ENCODE data around the gene NHLH2. TPM values are rescaled to one million over a fixed set of nuclear protein-coding genes. Genes with fewer than 3 reads are reported as not detected.

The NHLH2 gene
- total and polyA plus RNA-seq, 2 experiments from 2014 or later = 0.02 TPM; not detected in 1

DNA sequence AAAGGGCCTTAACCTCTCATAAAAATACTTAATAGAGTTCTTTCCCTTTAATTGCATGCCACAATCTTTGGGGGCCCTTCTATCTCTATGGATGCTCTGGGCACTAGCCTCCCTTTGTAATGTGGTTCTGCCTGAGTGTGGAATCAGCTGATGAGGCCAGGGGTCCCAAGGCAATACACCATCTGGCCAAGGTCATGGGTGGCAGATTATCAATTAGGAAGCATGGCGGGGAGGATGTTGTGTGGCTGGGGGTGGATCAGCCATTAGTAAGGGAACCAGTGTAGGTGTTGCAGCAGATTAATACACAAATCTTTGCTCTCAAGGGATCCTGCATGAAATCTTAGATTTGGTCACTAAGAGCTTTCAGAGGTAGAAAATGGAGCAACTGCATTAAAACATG lies 35.3 kb downstream of the NHLH2 start:
- WGBS (ENCODE audit: low lambda C conversion rate, missing lambda C conversion rate) = 86% methylated on average over 1 of the region's 1 CpG

DNA sequence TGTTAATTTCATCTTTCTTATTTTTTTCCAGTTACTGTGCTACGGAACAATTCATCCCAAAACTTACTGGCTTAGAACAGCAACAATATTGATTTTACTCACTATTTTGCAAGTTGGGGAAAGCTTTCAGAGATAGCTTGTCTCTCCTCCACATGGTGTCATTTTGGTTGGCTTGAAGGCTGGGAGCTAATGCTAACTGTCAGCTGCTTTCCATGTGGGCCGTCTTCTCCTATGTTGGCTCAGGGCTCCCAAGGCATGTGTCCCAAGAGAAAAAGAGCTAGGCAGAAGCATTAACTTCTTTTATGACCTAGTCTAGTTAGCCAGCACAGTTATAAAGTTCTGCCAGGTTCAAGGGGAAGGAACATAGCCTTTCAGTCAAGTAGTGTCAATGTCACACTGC lies 38.5 kb downstream of the NHLH2 start:
- Histone ChIP-seq H4K20me1 (ENCODE audit: insufficient read depth, poor library complexity, severe bottlenecking) (no peaks in the 10 kb centered on the region), H3K9me2 (replicated peaks; ENCODE audit: insufficient read depth) (no peaks in the 10 kb centered on the region), H3K4me2 (no peak overlapping the region), H3K9me3 (ENCODE audit: low read depth) (no peaks in the 10 kb centered on the region), H3K79me2 (no peaks in the 10 kb centered on the region), H3K27ac (no peak overlapping the region), H3K27me3 (no peaks in the 10 kb centered on the region), H3K4me1 (ENCODE audit: insufficient read depth) (no peaks in the 10 kb centered on the region), H3K4me3 (no peak overlapping the region), H3K36me3 (replicated peaks; ENCODE audit: insufficient read depth, low read depth) (no peaks in the 10 kb centered on the region), H2AFZ (no peak overlapping the region)
- no peak for DNase-seq (ENCODE audit: low spot score)
- WGBS (ENCODE audit: low lambda C conversion rate, missing lambda C conversion rate) = 75% methylated on average over 2 of the region's 2 CpGs
- no peak for TF ChIP-seq EZH2phosphoT487 (IDR thresholded peaks at IDR 0.05; ENCODE audit: low read depth, severe bottlenecking, unreplicated experiment)
- TF ChIP-seq, protein P1, sequence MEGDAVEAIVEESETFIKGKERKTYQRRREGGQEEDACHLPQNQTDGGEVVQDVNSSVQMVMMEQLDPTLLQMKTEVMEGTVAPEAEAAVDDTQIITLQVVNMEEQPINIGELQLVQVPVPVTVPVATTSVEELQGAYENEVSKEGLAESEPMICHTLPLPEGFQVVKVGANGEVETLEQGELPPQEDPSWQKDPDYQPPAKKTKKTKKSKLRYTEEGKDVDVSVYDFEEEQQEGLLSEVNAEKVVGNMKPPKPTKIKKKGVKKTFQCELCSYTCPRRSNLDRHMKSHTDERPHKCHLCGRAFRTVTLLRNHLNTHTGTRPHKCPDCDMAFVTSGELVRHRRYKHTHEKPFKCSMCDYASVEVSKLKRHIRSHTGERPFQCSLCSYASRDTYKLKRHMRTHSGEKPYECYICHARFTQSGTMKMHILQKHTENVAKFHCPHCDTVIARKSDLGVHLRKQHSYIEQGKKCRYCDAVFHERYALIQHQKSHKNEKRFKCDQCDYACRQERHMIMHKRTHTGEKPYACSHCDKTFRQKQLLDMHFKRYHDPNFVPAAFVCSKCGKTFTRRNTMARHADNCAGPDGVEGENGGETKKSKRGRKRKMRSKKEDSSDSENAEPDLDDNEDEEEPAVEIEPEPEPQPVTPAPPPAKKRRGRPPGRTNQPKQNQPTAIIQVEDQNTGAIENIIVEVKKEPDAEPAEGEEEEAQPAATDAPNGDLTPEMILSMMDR (IDR thresholded peaks at IDR 0.05; ENCODE audit: poor library complexity) = no peak
- TF ChIP-seq EZH2 (IDR thresholded peaks at IDR 0.05; ENCODE audit: borderline replicate concordance) = no peak

More for the DNA sequence above, 35.3 kb downstream of the NHLH2 start:
- DNase-seq (ENCODE audit: low spot score) = no peak
- Histone ChIP-seq H3K27me3 (no peaks in the 10 kb centered on the region), H4K20me1 (ENCODE audit: insufficient read depth, poor library complexity, severe bottlenecking) (no peaks in the 10 kb centered on the region), H3K27ac (no peak overlapping the region), H3K9me3 (ENCODE audit: low read depth) (no peaks in the 10 kb centered on the region), H2AFZ (no peak overlapping the region), H3K9me2 (replicated peaks; ENCODE audit: insufficient read depth) (no peaks in the 10 kb centered on the region), H3K36me3 (replicated peaks; ENCODE audit: insufficient read depth, low read depth) (no peaks in the 10 kb centered on the region), H3K4me1 (ENCODE audit: insufficient read depth) (peaks cover 3% of the 10 kb centered on the region), H3K4me3 (no peak overlapping the region), H3K4me2 (no peak overlapping the region), H3K79me2 (no peaks in the 10 kb centered on the region)
- TF ChIP-seq EZH2 (IDR thresholded peaks at IDR 0.05; ENCODE audit: borderline replicate concordance) (no peak), EZH2phosphoT487 (IDR thresholded peaks at IDR 0.05; ENCODE audit: low read depth, severe bottlenecking, unreplicated experiment) (no peak)
- TF ChIP-seq, protein P1 (IDR thresholded peaks at IDR 0.05; ENCODE audit: poor library complexity) = no peak

DNA sequence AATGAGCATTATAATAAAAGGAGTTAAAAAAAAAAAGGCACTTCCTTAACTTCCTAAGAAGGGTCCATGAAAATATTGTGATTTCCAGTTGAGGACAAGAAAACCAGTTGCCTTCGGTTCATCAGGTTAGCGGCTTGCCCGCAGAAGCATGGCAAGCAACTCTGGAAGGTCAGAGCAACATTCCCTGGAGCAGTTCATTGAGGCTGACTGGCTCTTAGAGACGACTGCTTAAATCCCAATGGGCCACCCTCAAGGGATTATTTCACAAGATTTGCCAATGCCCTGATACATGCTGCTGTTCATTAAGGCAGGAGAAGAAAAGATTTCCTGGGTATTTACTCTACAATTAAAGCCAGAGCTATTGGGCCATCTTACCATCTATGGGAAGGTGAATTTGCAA lies 43.4 kb downstream of the NHLH2 start:
- no peaks in the 10 kb centered on the region for H3K27me3 ChIP-seq
- H3K4me3 ChIP-seq = no peak overlapping the region
- no peak overlapping the region for H3K27ac ChIP-seq
- DNase-seq (ENCODE audit: low spot score) = no peak
- H3K79me2 ChIP-seq = no peaks in the 10 kb centered on the region
- no peaks in the 10 kb centered on the region for H3K9me3 ChIP-seq (ENCODE audit: low read depth)
- no peak overlapping the region for H2AFZ ChIP-seq
- H3K9me2 ChIP-seq (replicated peaks; ENCODE audit: insufficient read depth) = no peaks in the 10 kb centered on the region
- no peak for TF ChIP-seq EZH2phosphoT487 (IDR thresholded peaks at IDR 0.05; ENCODE audit: low read depth, severe bottlenecking, unreplicated experiment)
- TF ChIP-seq, protein P1 (IDR thresholded peaks at IDR 0.05; ENCODE audit: poor library complexity) = no peak
- no peak for TF ChIP-seq EZH2 (IDR thresholded peaks at IDR 0.05; ENCODE audit: borderline replicate concordance)
- no peaks in the 10 kb centered on the region for H3K36me3 ChIP-seq (replicated peaks; ENCODE audit: insufficient read depth, low read depth)
- WGBS (ENCODE audit: low lambda C conversion rate, missing lambda C conversion rate) = 84% methylated on average over 4 of the region's 4 CpGs
- H3K4me2 ChIP-seq = no peak overlapping the region
- H3K4me1 ChIP-seq (ENCODE audit: insufficient read depth) = no peaks in the 10 kb centered on the region
- no peaks in the 10 kb centered on the region for H4K20me1 ChIP-seq (ENCODE audit: insufficient read depth, poor library complexity, severe bottlenecking)

DNA sequence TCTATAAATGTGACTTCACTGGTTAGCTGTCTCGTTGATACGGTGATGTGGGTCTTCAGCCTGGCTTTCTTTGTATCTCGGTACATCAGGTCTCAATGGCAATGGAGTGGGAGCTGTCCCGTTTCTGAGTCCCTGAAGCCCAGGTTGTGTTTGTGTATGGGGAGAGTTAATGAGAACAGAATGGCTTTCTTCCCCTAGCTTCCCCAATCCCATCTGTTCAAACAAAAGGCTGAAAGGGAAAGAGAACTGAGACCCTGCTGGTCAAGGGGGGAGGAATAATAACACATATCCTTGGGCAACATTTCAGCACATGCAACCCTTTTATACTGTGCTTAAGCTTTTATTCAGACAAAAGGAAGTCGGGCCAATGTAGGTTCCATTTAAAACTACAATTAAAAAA lies 44.0 kb downstream of the NHLH2 start:
- 59% methylated on average over 5 of the region's 5 CpGs for WGBS (ENCODE audit: low lambda C conversion rate, missing lambda C conversion rate)
- no peak for DNase-seq (ENCODE audit: low spot score)
- H3K27ac ChIP-seq = no peak overlapping the region
- H2AFZ ChIP-seq = no peak overlapping the region
- no peak overlapping the region for H3K4me2 ChIP-seq
- H3K4me3 ChIP-seq = no peak overlapping the region
- no peaks in the 10 kb centered on the region for H3K79me2 ChIP-seq
- H3K9me2 ChIP-seq (replicated peaks; ENCODE audit: insufficient read depth) = no peaks in the 10 kb centered on the region
- H3K27me3 ChIP-seq = no peaks in the 10 kb centered on the region
- H3K4me1 ChIP-seq (ENCODE audit: insufficient read depth) = no peaks in the 10 kb centered on the region
- no peaks in the 10 kb centered on the region for H4K20me1 ChIP-seq (ENCODE audit: insufficient read depth, poor library complexity, severe bottlenecking)
- H3K36me3 ChIP-seq (replicated peaks; ENCODE audit: insufficient read depth, low read depth) = no peaks in the 10 kb centered on the region
- no peaks in the 10 kb centered on the region for H3K9me3 ChIP-seq (ENCODE audit: low read depth)
- TF ChIP-seq, protein P1 (IDR thresholded peaks at IDR 0.05; ENCODE audit: poor library complexity) = no peak
- TF ChIP-seq EZH2 (IDR thresholded peaks at IDR 0.05; ENCODE audit: borderline replicate concordance) (no peak), EZH2phosphoT487 (IDR thresholded peaks at IDR 0.05; ENCODE audit: low read depth, severe bottlenecking, unreplicated experiment) (no peak)
